ENCODE data around the gene OAS2. TPM values are rescaled to one million over a fixed set of nuclear protein-coding genes. Genes with fewer than 3 reads are reported as not detected.
A peak's percentile ranks its signal among the peaks of the same experiment; 100 is the strongest.

OAS2 gene
- polyA plus RNA-seq, 4 donors, result 5.5 to 10.4 (median 6.9) TPM

GRCh38 chr12:113010701-113011100 is 32.4 kb downstream of the OAS2 start:
- DNase-seq (ENCODE audit: low read depth in 4 of 4, low spot score in 2 of 4), result no peak

GRCh38 chr12:113014565-113014964 is 36.2 kb downstream of the OAS2 start:
- no peak for DNase-seq (ENCODE audit: low read depth in 4 of 4, low spot score in 2 of 4)

GRCh38 chr12:113016796-113017195 is 38.5 kb downstream of the OAS2 start:
- no peak for DNase-seq (ENCODE audit: low read depth in 4 of 4, low spot score in 2 of 4)

DNA sequence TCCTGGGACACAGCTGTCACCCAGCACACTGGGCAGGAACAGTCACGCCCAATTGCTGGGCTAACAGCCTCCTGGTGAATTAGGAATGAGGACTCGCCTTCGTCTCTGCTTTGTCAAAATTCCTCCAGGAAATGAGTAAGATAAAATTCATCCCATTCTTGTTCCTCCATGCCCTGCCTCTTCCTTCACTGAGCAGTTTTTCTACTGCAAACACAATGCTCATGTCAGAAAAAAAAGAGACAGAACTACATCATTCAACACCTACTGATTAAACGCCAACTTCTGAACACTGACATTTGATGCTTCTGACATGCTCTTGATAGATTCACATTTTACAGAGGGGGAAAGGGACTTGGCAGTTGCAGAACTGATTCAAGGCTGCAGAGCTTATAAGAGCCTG is 40.7 kb downstream of the OAS2 start:
- DNase-seq (ENCODE audit: low read depth in 4 of 4, low spot score in 2 of 4), result no peak

DNA sequence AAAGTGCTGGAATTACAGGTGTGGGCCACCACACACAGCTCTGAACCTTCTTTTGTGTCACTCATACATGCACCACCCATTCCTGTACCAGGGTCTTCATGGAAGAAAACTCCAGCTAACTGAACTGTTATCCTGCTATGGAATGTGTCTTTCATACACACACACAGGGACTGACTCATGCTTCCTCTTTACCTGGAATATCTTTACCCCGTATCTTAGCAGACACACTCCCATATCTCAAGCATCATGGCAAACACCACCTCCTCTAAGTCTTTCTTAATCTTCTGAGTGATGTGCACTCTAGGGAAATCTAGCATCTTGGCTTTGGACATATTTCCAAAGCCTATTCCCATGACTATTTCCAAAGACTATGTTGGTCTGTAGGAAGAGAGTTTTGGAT is 43.2 kb downstream of the OAS2 start:
- no peak for DNase-seq (ENCODE audit: low read depth in 4 of 4, low spot score in 2 of 4)

DNA sequence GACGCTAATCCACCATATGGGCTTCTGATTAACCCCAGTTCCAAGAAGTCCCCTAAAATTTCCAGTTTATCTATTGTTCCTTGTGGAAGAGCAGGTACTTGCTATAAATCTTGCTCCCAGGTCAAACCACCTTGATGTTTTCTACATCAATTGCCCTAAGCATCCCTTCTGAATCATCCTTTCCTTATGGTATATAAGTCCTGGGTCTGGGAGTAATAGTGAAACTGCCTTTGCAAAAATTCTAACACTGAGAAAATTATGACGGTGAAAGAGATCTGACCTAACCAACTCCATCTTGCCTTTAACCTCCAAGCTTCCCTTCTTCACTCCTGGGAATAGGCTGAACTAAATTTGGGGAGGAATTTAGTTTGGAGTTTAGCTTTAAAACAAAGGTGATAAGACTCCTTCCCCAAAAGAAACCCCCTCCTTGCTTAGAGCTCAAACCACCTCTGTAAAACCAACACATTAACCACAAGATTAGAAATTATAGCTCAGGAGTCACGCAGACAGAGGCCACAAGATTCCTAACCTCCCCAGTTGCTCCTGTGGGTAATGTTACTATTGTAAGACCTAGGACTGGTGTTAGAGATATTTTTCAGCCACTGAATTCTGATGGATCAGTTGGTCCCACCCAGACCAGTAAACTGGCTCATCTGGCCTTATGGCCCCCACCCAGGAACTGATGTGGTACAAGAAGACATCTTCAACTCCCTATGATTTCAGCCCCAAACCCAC is 44.4 kb downstream of the OAS2 start:
- DNase-seq (ENCODE audit: low read depth in 4 of 4, low spot score in 2 of 4), result no peak

DNA sequence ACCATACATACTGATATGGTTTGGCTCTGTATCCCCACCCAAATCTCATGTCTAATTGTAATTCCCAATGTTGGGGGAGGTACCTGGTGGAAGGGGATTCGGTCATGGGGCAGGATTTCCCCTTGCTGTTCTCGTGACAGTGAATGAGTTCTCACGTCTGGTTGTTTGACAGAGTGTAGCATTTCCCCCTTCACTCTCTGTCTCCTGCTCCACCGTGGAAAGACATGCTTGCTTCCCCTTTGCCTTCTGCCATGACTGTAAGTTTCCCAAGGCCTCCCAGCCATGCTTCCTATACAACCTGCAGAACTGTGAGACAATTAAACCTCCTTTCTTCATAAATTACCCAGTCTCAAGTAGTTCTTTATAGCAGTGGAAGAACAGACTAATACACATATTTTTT is 49.4 kb downstream of the OAS2 start:
- no peak for DNase-seq (ENCODE audit: low read depth in 4 of 4, low spot score in 2 of 4)

DNA sequence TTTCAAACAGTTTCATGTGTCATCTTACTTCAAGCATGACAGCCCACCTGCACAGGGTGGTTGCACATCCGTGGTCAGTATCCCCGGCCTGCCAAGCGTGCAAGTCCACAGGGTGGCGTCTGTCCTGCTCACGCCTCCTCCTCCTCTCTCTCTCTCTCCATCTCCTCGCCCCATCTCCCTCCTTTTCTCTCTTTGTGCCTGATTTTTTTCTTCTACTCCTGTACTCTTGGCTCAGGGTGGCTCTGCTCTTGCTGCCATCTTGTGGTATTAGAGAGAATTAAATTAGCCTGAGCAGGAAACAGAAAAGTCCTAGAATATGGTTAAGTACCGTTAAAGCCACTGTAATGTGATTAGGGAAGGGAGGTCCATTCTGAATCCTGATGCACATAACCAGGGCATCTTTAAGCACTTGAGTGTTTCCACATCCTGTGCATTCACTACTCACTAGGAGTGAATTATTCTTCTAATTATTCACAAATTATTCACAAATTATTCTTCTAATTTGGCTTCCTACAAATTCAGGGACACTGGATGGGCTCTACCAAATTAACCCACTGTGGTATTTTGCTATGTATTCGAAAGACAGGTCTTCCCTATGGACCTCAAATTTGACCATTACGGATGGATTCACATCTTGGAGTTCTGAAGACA is 52.7 kb downstream of the OAS2 start:
- DNase-seq (ENCODE audit: low read depth in 4 of 4, low spot score in 2 of 4), result peak in 2 of 4 donors; percentile 34 to 51

DNA sequence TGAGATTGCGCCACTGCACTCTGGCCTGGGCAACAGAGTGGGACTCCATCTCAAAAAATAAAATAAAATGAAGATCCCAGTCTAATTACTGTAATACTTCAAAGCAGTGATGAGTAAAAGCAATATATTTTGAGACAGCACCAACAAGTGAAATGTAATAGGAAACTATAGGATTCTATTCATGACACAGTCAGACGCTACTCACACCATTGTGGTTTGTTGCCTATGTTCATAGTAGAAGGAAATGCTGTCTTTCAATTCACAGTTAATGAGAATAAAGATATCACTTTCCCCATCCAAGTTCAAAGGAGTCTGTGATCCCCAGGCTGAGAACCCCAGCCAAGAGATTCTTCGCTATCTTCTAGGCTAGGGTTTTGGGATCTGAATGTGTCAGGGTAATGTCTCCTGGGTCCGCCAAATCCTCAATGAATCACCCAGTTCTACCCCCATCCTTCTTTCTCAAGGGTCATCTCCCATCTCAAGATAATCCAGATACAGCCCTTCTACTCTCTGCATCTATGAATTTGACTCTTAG is 61.7 kb downstream of the OAS2 start:
- no peak for DNase-seq (ENCODE audit: low read depth in 4 of 4, low spot score in 2 of 4)

DNA sequence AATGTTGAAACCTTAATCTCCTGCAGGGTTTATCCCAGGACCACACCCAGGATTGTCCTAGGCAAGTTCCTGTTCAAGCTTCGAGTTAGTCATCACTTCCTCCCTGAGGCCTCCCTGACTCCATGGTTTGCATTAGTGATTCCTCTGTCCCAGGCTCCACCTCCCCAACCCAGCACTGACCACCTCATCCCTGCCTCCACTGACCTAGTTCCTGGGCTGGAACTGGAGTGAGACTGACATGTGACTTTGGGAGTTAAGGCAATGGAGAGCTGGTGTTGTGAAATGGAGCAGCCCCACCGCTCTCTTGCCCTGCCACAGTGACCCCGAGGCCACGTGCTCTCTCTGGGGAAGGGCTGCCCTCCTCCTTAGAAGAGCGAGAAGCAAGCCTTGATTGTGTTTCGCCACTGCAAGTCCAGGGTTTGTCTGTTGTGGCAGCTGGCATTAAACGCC is 62.4 kb downstream of the OAS2 start:
- no peak for DNase-seq (ENCODE audit: low read depth in 4 of 4, low spot score in 2 of 4)

GRCh38 chr12:113041560-113041959 is 63.2 kb downstream of the OAS2 start:
- no peak for DNase-seq (ENCODE audit: low read depth in 4 of 4, low spot score in 2 of 4)

- no peak for DNase-seq (ENCODE audit: low read depth in 4 of 4, low spot score in 2 of 4)
These were observed 64.9 kb downstream of the OAS2 start for GRCh38 chr12:113043240-113043639.

DNA sequence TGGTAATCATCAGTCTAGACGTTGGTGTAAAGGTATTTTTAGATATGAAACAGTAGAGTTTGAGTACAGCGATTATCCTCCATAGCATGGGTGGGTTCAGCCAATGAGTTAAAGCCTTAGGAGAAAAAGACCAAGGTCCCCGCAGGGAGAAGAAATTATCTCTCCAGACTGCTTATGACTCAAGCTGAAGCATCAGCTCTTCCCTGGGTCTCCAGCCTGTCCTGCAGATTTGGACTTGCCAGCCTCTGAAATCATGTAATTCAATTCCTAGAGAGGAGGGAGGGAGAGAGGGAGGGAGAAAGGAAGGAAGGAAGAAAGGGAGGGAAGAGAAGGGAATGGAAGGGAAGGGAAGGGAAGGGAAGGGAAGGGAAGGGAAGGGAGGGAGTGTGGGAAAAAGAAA is 66.2 kb downstream of the OAS2 start:
- no peak for DNase-seq (ENCODE audit: low read depth in 4 of 4, low spot score in 2 of 4)

DNA sequence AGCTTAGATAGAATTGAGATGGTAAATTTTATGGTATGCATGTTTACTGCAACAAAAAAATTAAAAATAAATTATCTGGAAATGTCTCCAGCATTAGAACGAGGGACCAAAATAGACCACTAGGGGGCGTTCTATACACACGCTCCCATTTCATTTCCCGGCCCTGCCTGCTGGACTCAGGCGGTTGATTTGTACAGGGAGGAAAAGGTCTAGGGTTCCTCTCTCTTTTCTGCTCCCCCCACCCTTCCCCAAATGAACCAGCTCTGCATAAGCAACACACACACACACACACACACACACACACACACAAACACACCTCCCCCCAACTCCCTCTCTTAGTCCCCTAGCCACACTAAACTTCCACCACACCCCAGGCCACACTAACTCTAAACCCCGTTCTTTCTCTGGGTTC is 70.4 kb downstream of the OAS2 start:
- DNase-seq (ENCODE audit: low read depth in 4 of 4, low spot score in 2 of 4), result peak in 1 of 4 donors; percentile 57

DNA sequence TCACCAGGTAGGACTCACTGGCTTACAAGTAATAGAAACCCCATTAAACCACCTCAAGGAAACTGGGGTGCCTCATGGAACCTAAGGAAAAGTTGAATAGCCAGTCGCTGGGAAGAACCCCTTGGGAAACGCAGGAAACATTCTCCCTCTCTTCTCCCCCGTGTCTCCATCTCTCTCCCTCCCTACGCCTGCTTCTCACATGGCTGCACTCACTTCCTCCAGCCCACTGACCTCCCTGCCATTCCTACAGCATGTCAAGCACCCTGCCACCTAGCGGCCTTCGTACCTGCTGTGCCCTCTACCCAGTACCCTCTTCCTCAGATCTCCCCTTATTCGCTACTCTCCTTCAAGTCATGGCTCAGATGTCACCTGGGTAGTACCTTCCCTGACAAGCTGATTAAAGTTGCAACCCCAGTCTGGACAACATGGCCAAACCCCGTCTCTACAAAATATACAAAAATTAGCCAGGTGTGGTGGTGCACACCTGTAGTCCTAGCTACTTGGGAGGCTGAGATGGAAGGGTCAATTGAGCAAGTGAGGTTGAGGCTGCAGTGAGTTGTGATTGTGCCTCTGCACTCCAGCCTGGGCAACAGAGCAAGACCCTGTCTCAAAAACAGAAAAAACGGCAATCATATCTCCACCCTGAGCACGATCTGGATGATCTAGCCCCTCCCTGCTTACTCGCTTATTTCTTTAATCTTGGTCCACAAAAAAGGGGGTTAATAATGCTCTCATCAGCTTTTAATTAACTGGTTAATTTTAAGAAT is 71.8 kb downstream of the OAS2 start:
- DNase-seq (ENCODE audit: low read depth in 4 of 4, low spot score in 2 of 4), result peak in 1 of 4 donors; percentile 50

DNA sequence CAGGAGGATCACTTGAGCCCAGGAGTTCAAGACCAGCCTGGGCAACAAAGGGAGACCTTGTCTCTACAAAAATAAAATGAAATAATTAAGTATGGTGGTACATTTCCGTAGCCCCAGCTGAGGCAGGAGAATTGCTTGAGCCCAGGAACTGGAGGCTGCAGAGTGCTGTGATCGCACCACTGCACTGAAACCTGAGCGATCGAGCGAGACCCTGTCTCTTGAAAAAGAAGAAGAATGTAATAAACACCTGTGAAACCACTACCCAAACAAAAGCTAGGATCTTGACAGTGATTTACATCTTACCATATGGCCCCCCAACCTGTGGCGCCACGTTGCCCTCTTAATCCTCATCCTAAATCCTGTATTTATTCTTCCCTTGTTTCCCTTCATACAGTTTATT is 72.5 kb downstream of the OAS2 start:
- no peak for DNase-seq (ENCODE audit: low read depth in 4 of 4, low spot score in 2 of 4)

DNA sequence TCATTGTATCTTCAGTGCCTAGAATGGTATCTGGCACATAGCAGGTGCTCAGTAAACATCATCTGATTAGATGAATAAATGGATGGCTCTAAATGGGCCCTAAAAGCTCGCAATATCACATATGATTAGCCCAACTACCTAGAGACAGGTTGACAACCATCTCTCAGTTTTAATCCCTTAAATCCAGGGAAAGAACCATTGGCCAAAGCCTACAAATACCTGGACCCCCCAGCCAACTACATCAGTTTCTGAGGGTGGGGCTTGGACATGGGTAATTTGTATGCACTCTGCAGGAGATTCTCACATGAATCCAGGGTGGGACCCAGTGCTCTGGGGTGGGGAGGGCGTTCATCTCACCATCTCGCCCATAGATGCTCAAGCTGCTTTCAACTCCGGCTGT is 73.4 kb downstream of the OAS2 start:
- DNase-seq (ENCODE audit: low read depth in 4 of 4, low spot score in 2 of 4), result no peak

GRCh38 chr12:113052326-113052725 is 74.0 kb downstream of the OAS2 start:
- no peak for DNase-seq (ENCODE audit: low read depth in 4 of 4, low spot score in 2 of 4)

DNA sequence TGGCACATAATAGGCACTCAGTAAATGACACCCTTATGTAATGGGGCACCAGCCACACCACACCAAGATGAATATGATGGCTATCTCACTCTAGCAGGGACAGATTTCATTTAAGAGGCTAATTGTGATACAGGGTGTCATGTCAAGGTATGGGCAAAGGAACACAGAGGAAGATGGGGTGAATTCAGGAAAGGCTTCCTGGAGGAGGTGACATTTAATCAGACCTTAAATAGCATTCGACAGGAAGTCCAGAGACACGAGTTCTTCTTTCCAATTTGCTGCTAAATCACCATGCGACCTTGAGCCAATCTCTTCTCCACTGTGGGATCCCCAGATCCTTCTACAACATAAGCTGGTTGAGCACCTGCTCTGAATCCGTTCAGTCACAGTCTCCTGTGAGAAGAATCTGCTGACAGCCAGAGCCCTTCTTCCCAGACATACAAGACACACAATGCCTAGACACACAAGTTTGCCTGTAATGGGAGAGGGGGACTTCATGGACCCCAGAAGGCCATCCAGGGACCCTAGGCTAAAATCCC is 76.7 kb downstream of the OAS2 start:
- DNase-seq (ENCODE audit: low read depth in 4 of 4, low spot score in 2 of 4), result no peak

DNA sequence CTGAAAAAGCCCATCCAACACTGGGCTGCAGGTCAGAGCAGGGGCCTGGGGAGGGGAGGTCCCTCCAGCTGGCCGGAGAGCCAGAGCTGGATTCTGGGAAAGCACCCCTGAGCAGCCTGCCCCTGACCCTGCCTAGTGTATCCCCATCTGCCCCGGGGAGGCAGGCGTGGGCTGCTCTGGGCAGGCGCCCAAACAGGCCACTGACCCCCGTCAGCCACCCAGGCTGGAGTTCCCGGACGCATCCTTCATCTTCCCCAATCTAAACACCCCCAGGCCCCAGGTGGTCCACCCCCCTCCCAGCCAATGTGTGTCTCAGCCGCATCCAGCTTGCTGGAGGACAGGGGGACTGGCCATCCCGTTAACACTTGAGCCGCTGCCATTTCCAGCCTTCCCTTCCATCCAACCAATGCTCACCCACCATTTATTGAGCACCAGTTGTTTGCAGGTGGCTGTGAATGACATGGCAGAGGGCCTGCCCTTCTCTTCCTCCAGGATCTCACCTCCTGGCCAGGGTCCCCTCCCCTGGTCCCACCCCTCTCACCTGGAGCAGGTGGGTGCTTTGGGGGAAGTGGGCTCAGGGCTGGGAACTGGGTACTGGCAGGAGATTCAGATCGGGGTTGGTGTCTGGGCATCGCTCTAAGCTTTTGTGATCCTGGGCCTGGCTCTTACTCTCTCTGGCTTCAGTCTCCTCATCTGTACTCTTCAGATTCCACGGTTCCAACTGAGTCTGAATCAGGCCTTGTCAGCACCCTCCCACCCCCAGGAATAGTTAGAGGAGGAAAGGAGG is 77.5 kb downstream of the OAS2 start:
- DNase-seq (ENCODE audit: low read depth in 4 of 4, low spot score in 2 of 4), result no peak

- DNase-seq (ENCODE audit: low read depth in 4 of 4, low spot score in 2 of 4), result no peak
These were observed 78.0 kb downstream of the OAS2 start for GRCh38 chr12:113056381-113056630.
